Measurements from ENCODE around the gene ASCC1.

GRCh38 chr10:72242675-72243074 lies 26.6 kb upstream of the ASCC1 start:
- TF ChIP-seq CTCF (optimal IDR thresholded peaks at IDR 0.05 in 1 of 3, IDR thresholded peaks at IDR 0.05 in 1 of 3, conservative IDR thresholded peaks at IDR 0.05 in 1 of 3; ENCODE audit: extremely low read depth in 1 of 3, insufficient read depth in 2 of 3, low read length in 3 of 3) = no peak
- no peak for TF ChIP-seq EZH2 (IDR thresholded peaks at IDR 0.05; ENCODE audit: low read length)

Measured in keratinocyte (primary cell).